ENCODE data around the gene TRIM65.

DNA sequence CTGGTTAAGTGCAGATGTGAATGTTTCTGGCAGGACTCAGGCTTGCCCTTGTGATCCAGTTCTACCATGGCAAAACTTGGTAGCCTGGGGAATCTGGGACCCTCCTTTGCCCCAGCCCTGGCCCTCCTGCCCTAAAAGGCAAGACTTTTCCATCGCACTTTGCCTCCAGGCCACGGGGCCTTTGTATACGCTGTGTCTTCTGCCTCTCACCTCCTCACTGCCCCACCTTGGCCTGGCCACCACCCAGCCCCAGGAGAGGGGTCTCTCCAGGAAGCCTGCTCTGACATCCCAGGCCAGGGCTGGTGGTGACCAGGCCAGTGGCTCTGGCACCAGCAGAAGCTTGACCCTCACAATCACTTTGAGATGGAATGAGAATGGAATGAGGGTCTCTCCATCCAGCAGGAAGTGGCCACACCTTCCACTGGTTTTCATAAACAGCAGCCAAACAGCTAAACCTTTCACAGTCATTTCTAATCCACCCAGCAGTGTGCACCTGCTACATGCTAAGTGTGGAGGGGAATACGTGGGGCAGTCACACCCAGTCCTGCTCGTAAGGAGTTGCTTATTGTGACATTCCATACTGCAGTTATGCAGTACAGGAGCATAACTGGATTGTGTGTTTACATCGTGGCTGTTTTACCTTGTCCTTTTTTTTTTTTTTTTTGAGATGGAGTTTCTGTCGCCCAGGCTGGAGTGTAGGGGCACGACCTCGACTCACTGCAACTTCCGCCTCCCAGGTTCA is 9.6 kb upstream of the TRIM65 start:
- TF ChIP-seq, protein P1, sequence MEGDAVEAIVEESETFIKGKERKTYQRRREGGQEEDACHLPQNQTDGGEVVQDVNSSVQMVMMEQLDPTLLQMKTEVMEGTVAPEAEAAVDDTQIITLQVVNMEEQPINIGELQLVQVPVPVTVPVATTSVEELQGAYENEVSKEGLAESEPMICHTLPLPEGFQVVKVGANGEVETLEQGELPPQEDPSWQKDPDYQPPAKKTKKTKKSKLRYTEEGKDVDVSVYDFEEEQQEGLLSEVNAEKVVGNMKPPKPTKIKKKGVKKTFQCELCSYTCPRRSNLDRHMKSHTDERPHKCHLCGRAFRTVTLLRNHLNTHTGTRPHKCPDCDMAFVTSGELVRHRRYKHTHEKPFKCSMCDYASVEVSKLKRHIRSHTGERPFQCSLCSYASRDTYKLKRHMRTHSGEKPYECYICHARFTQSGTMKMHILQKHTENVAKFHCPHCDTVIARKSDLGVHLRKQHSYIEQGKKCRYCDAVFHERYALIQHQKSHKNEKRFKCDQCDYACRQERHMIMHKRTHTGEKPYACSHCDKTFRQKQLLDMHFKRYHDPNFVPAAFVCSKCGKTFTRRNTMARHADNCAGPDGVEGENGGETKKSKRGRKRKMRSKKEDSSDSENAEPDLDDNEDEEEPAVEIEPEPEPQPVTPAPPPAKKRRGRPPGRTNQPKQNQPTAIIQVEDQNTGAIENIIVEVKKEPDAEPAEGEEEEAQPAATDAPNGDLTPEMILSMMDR (conservative IDR thresholded peaks at IDR 0.05 in 1 of 2, IDR thresholded peaks at IDR 0.05 in 1 of 2; ENCODE audit: extremely low read depth in 1 of 2, insufficient read depth in 1 of 2, low read depth in 1 of 2, low read length in 2 of 2) = no peak
- TF ChIP-seq EZH2 (IDR thresholded peaks at IDR 0.05; ENCODE audit: borderline replicate concordance, low read length) = no peak

All from mammary epithelial cell (primary cell).